K562 (cell line): ENCODE data around the gene LRRN3. TPM values are rescaled to one million over a fixed set of nuclear protein-coding genes. Genes with fewer than 3 reads are reported as not detected.

Experiments used
- ATAC-seq: fragments of 200-7000 bp; cut with Tn5 transposase; 3 replicates; pipeline ENCODE4 v1.9.1; 2020; ENCODE audit warnings: moderate library complexity
- BruUV-seq: library from RNA; stranded (reverse); fragments of 400-500 nt; replicated peaks from 2 replicates; lab custom pipeline; 2021; lab: Mats Ljungman, UMichigan
- CTCF ChIA-PET: fragments of 300-600 bp; formaldehyde crosslinking; extraction: SDS; loops from one replicate; lab custom pipeline; 2021; ENCODE audit warnings: low intra/inter-chr PET ratio; lab: Yijun Ruan, JAX
- POLR2A ChIA-PET: fragments of 300-600, 350-650 bp; sonication (Branson Sonifier 250); formaldehyde crosslinking; extraction: SDS; loops from one replicate; lab custom pipeline; 2021; ENCODE audit warnings: antibody characterized with exemption, inconsistent platforms; lab: Yijun Ruan, JAX
- DNase-seq, 4 experiments: peaks; one replicate each; pipeline versions ENCODE4 v3.0.0 to v3.0.0-alpha.2; 2011 to 2018; ENCODE audit warnings: low spot score in 3 of 4, mixed read lengths in 3 of 4; ENCODE audit errors: extremely low read depth in 1 of 4
- FAIRE-seq: peaks from 2 replicates; lab custom pipeline; 2011; peaks lifted over from hg19 to GRCh38; lab: Jason Lieb, UNC
- H2AFZ ChIP-seq: 2 replicates; pipeline ENCODE4 v1.6.0; 2011; ENCODE audit warnings: low read depth, low read length, control low read depth, inconsistent platforms
- H3K27ac ChIP-seq: fragments of 200-600 bp; 3 replicates; pipeline ENCODE4 v1.8.0; 2011; ENCODE audit warnings: low read depth, mild to moderate bottlenecking, control low read depth, inconsistent platforms, low read length, moderate library complexity, mixed read lengths; ENCODE audit errors: extremely low read depth
- H3K27me3 ChIP-seq, 2 experiments: fragments of 300-600 bp in 1 of 2; 2 replicates in 1 of 2; 3 replicates in 1 of 2; pipeline versions ENCODE4 v1.6.0 to v1.8.0; 2011; ENCODE audit warnings: inconsistent platforms in 2 of 2, low read length in 2 of 2, mild to moderate bottlenecking in 1 of 2, mixed read lengths in 1 of 2, moderate library complexity in 1 of 2; ENCODE audit not compliant: control insufficient read depth in 2 of 2, insufficient read depth in 2 of 2
- H3K36me3 ChIP-seq: fragments of 300-600 bp; 3 replicates; pipeline ENCODE4 v1.8.0; 2011; ENCODE audit warnings: mild to moderate bottlenecking, low read length, inconsistent platforms; ENCODE audit not compliant: control insufficient read depth, insufficient read depth
- H3K4me1 ChIP-seq, 2 experiments: fragments of 200-600 bp in 1 of 2; replicated peaks in 1 of 2; 2 replicates in 1 of 2; 3 replicates in 1 of 2; pipeline versions ENCODE4 v1.5.1 to v1.8.0; 2011; ENCODE audit warnings: inconsistent platforms in 2 of 2, low read length in 2 of 2, mild to moderate bottlenecking in 1 of 2, mixed read lengths in 1 of 2, moderate library complexity in 1 of 2; ENCODE audit not compliant: control insufficient read depth in 2 of 2, insufficient read depth in 2 of 2
- H3K4me2 ChIP-seq: 2 replicates; pipeline ENCODE4 v1.6.1; 2011; ENCODE audit warnings: low read length, control low read depth, inconsistent platforms, mixed read lengths; ENCODE audit not compliant: insufficient read depth
- H3K4me3 ChIP-seq: fragments of 200-600 bp; sonication (generic), shearing (Covaris generic); 2 replicates; pipeline ENCODE4 v1.5.1; 2016; ENCODE audit warnings: control low read depth, inconsistent platforms
- H3K79me2 ChIP-seq: fragments of 200-600 bp; 3 replicates; pipeline ENCODE4 v1.8.0; 2011; ENCODE audit warnings: low read length, inconsistent platforms; ENCODE audit not compliant: control insufficient read depth, insufficient read depth
- H3K9ac ChIP-seq, 2 experiments: 2 replicates each; pipeline versions ENCODE4 v1.6.0 to v1.6.1; 2011; ENCODE audit warnings: low read depth in 2 of 2, low read length in 2 of 2, control low read depth in 1 of 2, inconsistent platforms in 1 of 2, mild to moderate bottlenecking in 1 of 2, mixed read lengths in 1 of 2; ENCODE audit not compliant: insufficient read depth in 1 of 2
- H3K9me1 ChIP-seq: one replicate; pipeline ENCODE4 v1.6.0; 2011; ENCODE audit warnings: inconsistent platforms, mild to moderate bottlenecking, low read length, moderate library complexity; ENCODE audit not compliant: control insufficient read depth, insufficient read depth
- H3K9me3 ChIP-seq: replicated peaks from 2 replicates; pipeline ENCODE4 v1.5.1; 2011; ENCODE audit warnings: low read depth, low read length, inconsistent platforms; ENCODE audit not compliant: control insufficient read depth, insufficient read depth
- H4K20me1 ChIP-seq: replicated peaks from 2 replicates; pipeline ENCODE4 v1.6.1; 2011; ENCODE audit warnings: low read length, inconsistent platforms, mixed read lengths; ENCODE audit not compliant: control insufficient read depth, insufficient read depth
- BACH1 ChIP-seq: fragments of 200-800 bp; sonication (Bioruptor generic); IDR thresholded peaks from 2 replicates; pipeline ENCODE4 v1.6.1; 2016; ENCODE audit warnings: missing genetic modification characterization, missing compliant biosample characterization
- GABPB2 ChIP-seq: fragments of 250-450 bp; sonication (Bioruptor Pico); conservative IDR thresholded peaks from 2 replicates; pipeline ENCODE4 v1.5.1; 2021; ENCODE audit warnings: mild to moderate bottlenecking
- HMGN3 ChIP-seq: IDR thresholded peaks from 2 replicates; pipeline ENCODE4 v1.6.1; 2011; ENCODE audit warnings: borderline replicate concordance, low read depth, mild to moderate bottlenecking, mixed read lengths, low read length; ENCODE audit not compliant: insufficient read length; ENCODE audit errors: extremely low read depth
- HOMEZ ChIP-seq: fragments of 250-450 bp; sonication (Bioruptor Pico); IDR thresholded peaks from 2 replicates; pipeline ENCODE4 v1.4.0; 2020; ENCODE audit warnings: mild to moderate bottlenecking, moderate library complexity
- IRF1 ChIP-seq: sonication (generic); formaldehyde crosslinking; IDR thresholded peaks from 2 replicates; pipeline ENCODE4 v1.8.0; 2022; ENCODE audit warnings: missing genetic modification reagents, mild to moderate bottlenecking, borderline replicate concordance
- JUNB ChIP-seq: fragments of 450-650 bp; formaldehyde crosslinking; conservative IDR thresholded peaks from 2 replicates; pipeline ENCODE4 v1.4.0; 2020; ENCODE audit warnings: mild to moderate bottlenecking
- KDM2B ChIP-seq: fragments of 250-450 bp; sonication (Bioruptor Pico); IDR thresholded peaks from 2 replicates; pipeline ENCODE4 v1.8.0; 2021; ENCODE audit warnings: mild to moderate bottlenecking, moderate library complexity
- KLF16 ChIP-seq: IDR thresholded peaks from 2 replicates; pipeline ENCODE4 v1.6.1; 2016; ENCODE audit warnings: antibody characterized with exemption
- LEF1 ChIP-seq: fragments of 450-650 bp; IDR thresholded peaks from 2 replicates; pipeline ENCODE4 v1.6.1; 2016; ENCODE audit warnings: mild to moderate bottlenecking
- MYC ChIP-seq, 2 experiments: fragments of 250-450 bp in 1 of 2; sonication (Bioruptor Pico) in 1 of 2; IDR thresholded peaks; 2 replicates each; pipeline versions ENCODE4 v1.5.1 to v1.6.1; 2012 to 2021; ENCODE audit warnings: low read depth in 2 of 2, borderline replicate concordance in 1 of 2, improper control_type of control experiment in 1 of 2, low read length in 1 of 2, mild to moderate bottlenecking in 1 of 2, moderate library complexity in 1 of 2
- NCOA1 ChIP-seq: fragments of 450-650 bp; IDR thresholded peaks from 2 replicates; pipeline ENCODE4 v1.6.1; 2016; ENCODE audit warnings: low read depth
- NR2C2 ChIP-seq, 2 experiments: fragments of 200-800 bp in 1 of 2; sonication (Bioruptor generic) in 1 of 2; sonication (generic) in 1 of 2; formaldehyde crosslinking in 1 of 2; IDR thresholded peaks; 2 replicates each; pipeline versions ENCODE4 v1.6.1 to v1.8.0; 2016 to 2022; ENCODE audit warnings: mild to moderate bottlenecking in 1 of 2, missing compliant biosample characterization in 1 of 2, missing genetic modification characterization in 1 of 2, missing genetic modification reagents in 1 of 2
- PTBP1 ChIP-seq: fragments of 200-400 bp; formaldehyde crosslinking; IDR thresholded peaks from 2 replicates; pipeline ENCODE4 v1.6.1; 2017; ENCODE audit warnings: low read depth, low read length
- SIN3B ChIP-seq: fragments of 450-650 bp; IDR thresholded peaks from 2 replicates; pipeline ENCODE4 v1.6.1; 2017; ENCODE audit warnings: low read depth, mild to moderate bottlenecking, moderate library complexity
- USF1 ChIP-seq: sonication (generic); formaldehyde crosslinking; IDR thresholded peaks from 2 replicates; pipeline ENCODE4 v1.9.0; 2022; ENCODE audit warnings: mild to moderate bottlenecking, missing genetic modification reagents
- ZNF124 ChIP-seq: sonication (generic); formaldehyde crosslinking; IDR thresholded peaks from 2 replicates; pipeline ENCODE4 v1.8.1; 2022; ENCODE audit warnings: missing genetic modification reagents
- ZNF197 ChIP-seq: fragments of 200-800 bp; sonication (Bioruptor generic); IDR thresholded peaks from 2 replicates; pipeline ENCODE4 v1.6.1; 2016; ENCODE audit warnings: low read depth, missing genetic modification characterization, missing compliant biosample characterization
- ZNF778 ChIP-seq: fragments of 450-650 bp; formaldehyde crosslinking; IDR thresholded peaks from 2 replicates; pipeline ENCODE4 v1.4.0; 2020; ENCODE audit warnings: mild to moderate bottlenecking, moderate library complexity
- WGBS: fragments of 100-300 bp; shearing (Covaris generic); methylation state at CpG from one replicate; pipeline ENCODE4 v1.1.6; 2016; ENCODE audit warnings: low coverage, mixed read lengths; ENCODE audit not compliant: insufficient coverage; ENCODE audit errors: missing lambda C conversion rate; 5-methylcytosine and 5-hydroxymethylcytosine counted together
- in situ Hi-C: fragments of 300-500 bp; cut with MboI; formaldehyde crosslinking; loops from 4 replicates; pipeline ENCODE4 v1.15.0; 2018; ENCODE audit warnings: inconsistent platforms, mixed read lengths
- intact Hi-C: fragments of 100-400 bp; cut with micrococcal nuclease; formaldehyde crosslinking; loops from 2 replicates; pipeline ENCODE4 v1.14.2; 2022
- polyA plus RNA-seq, 8 experiments: library from polyadenylated mRNA; depleted of rRNA in 4 of 8; stranded (reverse) in 5 of 8; unstranded in 3 of 8; fragments of >200 nt; fragmentation: Nextera tagmentation in 2 of 8; fragmentation: Illumina TruSeq in 1 of 8; extraction: Ambion mirVana in 2 of 8; extraction: Trizol in 1 of 8; gene quantifications; 2 replicates each; pipeline versions ENCODE4 v1.2.1 to v1.2.3, GENCODE V29; 2011 to 2014; ENCODE audit warnings: inconsistent platforms in 1 of 8, missing spikeins in 1 of 8
- total RNA-seq, 7 experiments: library from RNA; depleted of rRNA in 6 of 7; stranded (reverse); fragments of >200 nt in 6 of 7; fragmentation: Illumina TruSeq in 2 of 7; extraction: Trizol in 2 of 7; gene quantifications; 2 replicates each; pipeline versions ENCODE4 v1.2.1 to v1.2.3, GENCODE V29; 2011 to 2021; ENCODE audit warnings: low replicate concordance in 1 of 7
- TF ChIP-seq, protein P1 (sequence below): sonication (generic); formaldehyde crosslinking; IDR thresholded peaks from 2 replicates; pipeline ENCODE4 v1.8.1; 2023; ENCODE audit warnings: mild to moderate bottlenecking, missing genetic modification reagents

The LRRN3 gene
- total and polyA plus RNA-seq, 9 of the 15 experiments (the other 6 are each of a cell fraction or from before 2014, with no cell fraction given) = 0.05 to 1.00 (median 0.20) TPM; not detected in 1

DNA sequence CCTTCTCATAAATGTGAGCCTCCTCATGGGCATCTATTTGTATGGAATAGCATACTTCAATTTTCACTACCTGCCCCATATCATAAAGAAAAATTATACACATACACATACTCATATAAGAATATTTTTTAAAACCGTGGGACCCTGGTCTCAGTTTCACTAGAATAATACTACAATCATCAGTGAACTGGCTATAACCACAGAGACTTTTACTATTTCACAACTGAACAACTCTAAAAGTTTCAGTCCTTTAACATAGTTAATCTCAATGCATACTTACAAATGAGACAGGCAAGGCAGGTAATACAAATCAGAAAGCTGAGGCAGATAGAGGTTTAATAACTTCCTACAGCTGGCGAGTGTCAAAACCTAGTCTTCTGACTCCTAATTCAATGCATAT lies 83.1 kb downstream of the LRRN3 start:
- in situ Hi-C loops = no loop called here
- FAIRE-seq = no peak
- CTCF ChIA-PET = no interaction called here

More for the DNA sequence above, 83.1 kb downstream of the LRRN3 start:
- intact Hi-C loops = no loop called here
- H3K27ac ChIP-seq = peak overlapping the region; percentile 45; the same call in 1 of the 3 replicates
- H4K20me1 ChIP-seq = no peaks in the 10 kb centered on the region
- no peaks in the 10 kb centered on the region for H3K9me1 ChIP-seq
- peak; percentile 36; the same call in 2 of the 3 replicates for ATAC-seq
- H3K4me3 ChIP-seq = no peak overlapping the region
- 58% methylated on average over 2 of the region's 2 CpGs for WGBS
- H3K9ac ChIP-seq = no peak overlapping the region
- TF ChIP-seq SIN3B (no peak), GABPB2 (CRISPR knock-in tag) (no peak), ZNF124 (CRISPR knock-in tag) (no peak), NCOA1 (no peak), LEF1 (no peak), HMGN3 (no peak), IRF1 (no peak), MYC (IDR thresholded peaks at IDR 0.05; ENCODE audit: low read depth, low read length) (no peak), MYC (CRISPR knock-in tag; IDR thresholded peaks at IDR 0.05; ENCODE audit: borderline replicate concordance, low read depth) (no peak), KDM2B (CRISPR knock-in tag) (no peak), JUNB (CRISPR knock-in tag) (no peak), USF1 (CRISPR knock-in tag) (no peak), KLF16 (no peak), PTBP1 (no peak), ZNF197 (CRISPR knock-in tag) (no peak), BACH1 (tag) (no peak), HOMEZ (CRISPR knock-in tag) (no peak), NR2C2 (CRISPR knock-in tag; IDR thresholded peaks at IDR 0.05) (no peak), NR2C2 (tag; IDR thresholded peaks at IDR 0.05) (no peak), ZNF778 (CRISPR knock-in tag) (no peak)
- TF ChIP-seq, protein P1, sequence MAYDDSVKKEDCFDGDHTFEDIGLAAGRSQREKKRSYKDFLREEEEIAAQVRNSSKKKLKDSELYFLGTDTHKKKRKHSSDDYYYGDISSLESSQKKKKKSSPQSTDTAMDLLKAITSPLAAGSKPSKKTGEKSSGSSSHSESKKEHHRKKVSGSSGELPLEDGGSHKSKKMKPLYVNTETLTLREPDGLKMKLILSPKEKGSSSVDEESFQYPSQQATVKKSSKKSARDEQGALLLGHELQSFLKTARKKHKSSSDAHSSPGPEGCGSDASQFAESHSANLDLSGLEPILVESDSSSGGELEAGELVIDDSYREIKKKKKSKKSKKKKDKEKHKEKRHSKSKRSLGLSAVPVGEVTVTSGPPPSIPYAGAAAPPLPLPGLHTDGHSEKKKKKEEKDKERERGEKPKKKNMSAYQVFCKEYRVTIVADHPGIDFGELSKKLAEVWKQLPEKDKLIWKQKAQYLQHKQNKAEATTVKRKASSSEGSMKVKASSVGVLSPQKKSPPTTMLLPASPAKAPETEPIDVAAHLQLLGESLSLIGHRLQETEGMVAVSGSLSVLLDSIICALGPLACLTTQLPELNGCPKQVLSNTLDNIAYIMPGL (CRISPR knock-in tag) = no peak
- no peaks in the 10 kb centered on the region for H3K27me3 ChIP-seq
- POLR2A ChIA-PET = no interaction called here
- H3K79me2 ChIP-seq = no peaks in the 10 kb centered on the region; the same call in 2 of the 3 replicates
- H3K9me3 ChIP-seq = no peaks in the 10 kb centered on the region
- H2AFZ ChIP-seq = peak overlapping the region; percentile 54; the same call in 1 of the 2 replicates
- peaks cover 0 to 11% of the 10 kb centered on the region in 2 experiments; a peak in 3 of 5 replicates for H3K4me1 ChIP-seq
- no peak for DNase-seq
- H3K36me3 ChIP-seq = no peaks in the 10 kb centered on the region
- H3K4me2 ChIP-seq = peak overlapping the region; percentile 25; the same call in 1 of the 2 replicates
- no TSS peak for BruUV-seq
